Measurements from ENCODE around the gene SDHB. TPM values are rescaled to one million over a fixed set of nuclear protein-coding genes. Genes with fewer than 3 reads are reported as not detected.

The SDHB gene
- total and polyA plus RNA-seq, 9 donors, result 51.9 to 120 (median 63.1) TPM

- peaks cover 14% of the 10 kb centered on the region for H3K4me1 ChIP-seq (ENCODE audit: insufficient read depth)
- WGBS, 3 donors, result 95 to 97% (median 96%) methylated on average over 28 of the region's 28 CpGs
- no peaks in the 10 kb centered on the region for H3K27me3 ChIP-seq
- TF ChIP-seq POLR2A (IDR thresholded peaks at IDR 0.05), result no peak
- no peak for TF ChIP-seq CTCF (IDR thresholded peaks at IDR 0.05)
- TF ChIP-seq EP300 (IDR thresholded peaks at IDR 0.05), result no peak
- DNase-seq, result no peak
- no peak overlapping the region for H3K4me3 ChIP-seq
- intact Hi-C loops (cut with DNase I), result no loop called here
- no peaks in the 10 kb centered on the region for H3K36me3 ChIP-seq
- H3K9me3 ChIP-seq, result no peaks in the 10 kb centered on the region
- no peak overlapping the region for H3K27ac ChIP-seq
Measured at GRCh38 chr1:16970132-16970910, 83.5 kb downstream of the SDHB start.

- H3K4me1 ChIP-seq (ENCODE audit: insufficient read depth), result peaks cover 14% of the 10 kb centered on the region
- no peak for TF ChIP-seq CTCF (IDR thresholded peaks at IDR 0.05)
- TF ChIP-seq EP300 (IDR thresholded peaks at IDR 0.05), result no peak
- no peak for TF ChIP-seq POLR2A (IDR thresholded peaks at IDR 0.05)
- no peaks in the 10 kb centered on the region for H3K27me3 ChIP-seq
- H3K4me3 ChIP-seq, result no peak overlapping the region
- H3K9me3 ChIP-seq, result no peaks in the 10 kb centered on the region
- intact Hi-C loops (cut with DNase I), result no loop called here
- WGBS, 3 donors, result 95% methylated on average over 11 to 12 of the region's 12 CpGs
- H3K27ac ChIP-seq, result no peak overlapping the region
- no peak for DNase-seq
- H3K36me3 ChIP-seq, result no peaks in the 10 kb centered on the region
Measured at GRCh38 chr1:16969651-16970050, 84.2 kb downstream of the SDHB start.

- 88 to 93% (median 90%) methylated on average over 14 of the region's 14 CpGs for WGBS, 3 donors
- Histone ChIP-seq H3K9me3 (no peaks in the 10 kb centered on the region), H3K36me3 (no peaks in the 10 kb centered on the region), H3K27me3 (no peaks in the 10 kb centered on the region), H3K27ac (no peak overlapping the region), H3K4me1 (ENCODE audit: insufficient read depth) (peaks cover 14% of the 10 kb centered on the region), H3K4me3 (no peak overlapping the region)
- DNase-seq, result no peak
- no peak for TF ChIP-seq CTCF (IDR thresholded peaks at IDR 0.05)
- intact Hi-C loops (cut with DNase I), result no loop called here
Measured at GRCh38 chr1:16969057-16969611, 84.7 kb downstream of the SDHB start.

Other genes with a start within 250 kb of the SDHB start
- gene RNU1-2, start 158.1 kb downstream of the SDHB start, total RNA-seq, result 1,000 to 10,000 TPM in 5 of 7 donors, under 1 TPM in 2; under 0.01 to 7,521 (median 3,807) TPM
- not detected for gene RNU1-2, start 158.1 kb downstream of the SDHB start, polyA plus RNA-seq
- 10 to 100 TPM; 24.4 to 49.1 (median 33.6) TPM for gene CROCC, start 132.1 kb downstream of the SDHB start, total RNA-seq
- 10 to 100 TPM in 1 of 2 donors, 1 to 10 TPM in 1; 1.7 to 33.7 TPM for gene CROCC, start 132.1 kb downstream of the SDHB start, polyA plus RNA-seq
- gene MFAP2, start 73.4 kb downstream of the SDHB start, total RNA-seq, result 10 to 100 TPM; 16.0 to 83.6 (median 36.1) TPM
- 10 to 100 TPM; 16.4 to 70.8 TPM for gene MFAP2, start 73.4 kb downstream of the SDHB start, polyA plus RNA-seq
- gene ATP13A2, start 42.1 kb downstream of the SDHB start, total RNA-seq, result 10 to 100 TPM; 11.3 to 24.1 (median 22.5) TPM
- 10 to 100 TPM in 1 of 2 donors, 1 to 10 TPM in 1; 8.8 to 12.7 TPM for gene ATP13A2, start 42.1 kb downstream of the SDHB start, polyA plus RNA-seq
- gene PADI2, start 65.4 kb upstream of the SDHB start, total RNA-seq, result 1 to 10 TPM in 3 of 7 donors, under 1 TPM in 4; 0.18 to 5.2 (median 0.55) TPM
- gene PADI2, start 65.4 kb upstream of the SDHB start, polyA plus RNA-seq, result 1 to 10 TPM in 1 of 2 donors, under 1 TPM in 1; 0.07 to 1.2 TPM
- under 1 TPM in 1 of 7 donors, not detected in 6; 0.07 TPM for gene PADI1, start 151.1 kb upstream of the SDHB start, total RNA-seq
- not detected for gene PADI1, start 151.1 kb upstream of the SDHB start, polyA plus RNA-seq
- not detected for gene PADI3, start 195.1 kb upstream of the SDHB start, total RNA-seq
- gene PADI3, start 195.1 kb upstream of the SDHB start, polyA plus RNA-seq, result not detected

Measured in ovary (tissue), 9 donors.